Measurements from ENCODE around the gene MOXD1. TPM values are rescaled to one million over a fixed set of nuclear protein-coding genes. Genes with fewer than 3 reads are reported as not detected.

The MOXD1 gene
- total and polyA plus RNA-seq, 8 donors = 2.1 to 16.9 (median 3.9) TPM

- Histone ChIP-seq H3K4me3 (no peak overlapping the region), H3K36me3 (no peaks in the 10 kb centered on the region), H3K27me3 (no peaks in the 10 kb centered on the region), H3K4me1 (no peaks in the 10 kb centered on the region), H3K9me3 (no peaks in the 10 kb centered on the region), H3K27ac (no peak overlapping the region)
- WGBS, 5 donors = 53 to 60% (median 54%) methylated on average over 4 of the region's 4 CpGs
- peak in 4 of 7 experiments; percentile 28 to 60 (median 49) for TF ChIP-seq CTCF (IDR thresholded peaks at IDR 0.05)
- TF ChIP-seq EP300 (IDR thresholded peaks at IDR 0.05) = no peak
- peak; percentile 45 to 77 for DNase-seq
- intact Hi-C loops (cut with DNase I; ENCODE audit: low total_unique reads) = loop anchor here (10.0 kb wide), 2 partner anchors 94 to 184 kb away; no protein-coding TSS in a partner anchor
Measured at GRCh38 chr6:132300323-132300949, 100.8 kb downstream of the MOXD1 start.

GRCh38 chr6:132298344-132298949, 102.8 kb downstream of the MOXD1 start:
- intact Hi-C loops (cut with DNase I; ENCODE audit: low total_unique reads) = no loop called here
- Histone ChIP-seq H3K4me1 (no peaks in the 10 kb centered on the region), H3K27ac (no peak overlapping the region), H3K9me3 (no peaks in the 10 kb centered on the region), H3K4me3 (no peak overlapping the region), H3K27me3 (no peaks in the 10 kb centered on the region), H3K36me3 (no peaks in the 10 kb centered on the region)
- DNase-seq = peak; percentile 72 to 80
- TF ChIP-seq EP300 (IDR thresholded peaks at IDR 0.05) (no peak), CTCF (IDR thresholded peaks at IDR 0.05) (peak in 5 of 7 experiments; percentile 43 to 74 (median 47))

- no peak for DNase-seq
- H3K27me3 ChIP-seq = no peaks in the 10 kb centered on the region
- no peaks in the 10 kb centered on the region for H3K9me3 ChIP-seq
- 76 to 93% (median 88%) methylated on average over 3 of the region's 3 CpGs for WGBS, 5 donors
- H3K4me3 ChIP-seq = no peak overlapping the region
- H3K27ac ChIP-seq = no peak overlapping the region
- H3K4me1 ChIP-seq = no peaks in the 10 kb centered on the region
- no peak for TF ChIP-seq POLR2A (IDR thresholded peaks at IDR 0.05)
- H3K36me3 ChIP-seq = no peaks in the 10 kb centered on the region
- intact Hi-C loops (cut with DNase I; ENCODE audit: low total_unique reads) = no loop called here
Measured at GRCh38 chr6:132289756-132290155, 111.5 kb downstream of the MOXD1 start.

GRCh38 chr6:132287101-132287500, 114.2 kb downstream of the MOXD1 start:
- H3K4me3 ChIP-seq = no peak overlapping the region
- no peak for DNase-seq
- H3K27ac ChIP-seq = no peak overlapping the region
- H3K9me3 ChIP-seq = no peaks in the 10 kb centered on the region
- no peaks in the 10 kb centered on the region for H3K4me1 ChIP-seq
- TF ChIP-seq EP300 (IDR thresholded peaks at IDR 0.05) (no peak), POLR2A (IDR thresholded peaks at IDR 0.05) (no peak), CTCF (IDR thresholded peaks at IDR 0.05) (no peak), POLR2AphosphoS5 (IDR thresholded peaks at IDR 0.05) (no peak)
- H3K36me3 ChIP-seq = no peaks in the 10 kb centered on the region
- WGBS, 5 donors = 7 to 59% (median 43%) methylated on average over 1 of the region's 1 CpG
- H3K27me3 ChIP-seq = no peaks in the 10 kb centered on the region
- intact Hi-C loops (cut with DNase I; ENCODE audit: low total_unique reads) = no loop called here

- no peak overlapping the region for H3K27ac ChIP-seq
- no peak for DNase-seq
- WGBS, 5 donors = 76 to 83% (median 77%) methylated on average over 5 of the region's 5 CpGs
- no peaks in the 10 kb centered on the region for H3K4me1 ChIP-seq
- no peak for TF ChIP-seq CTCF (IDR thresholded peaks at IDR 0.05)
- TF ChIP-seq POLR2A (IDR thresholded peaks at IDR 0.05) = no peak
- no peak for TF ChIP-seq POLR2AphosphoS5 (IDR thresholded peaks at IDR 0.05)
- no peak for TF ChIP-seq EP300 (IDR thresholded peaks at IDR 0.05)
- no peaks in the 10 kb centered on the region for H3K9me3 ChIP-seq
- no peaks in the 10 kb centered on the region for H3K27me3 ChIP-seq
- H3K4me3 ChIP-seq = no peak overlapping the region
- H3K36me3 ChIP-seq = no peaks in the 10 kb centered on the region
- intact Hi-C loops (cut with DNase I; ENCODE audit: low total_unique reads) = no loop called here
Measured at GRCh38 chr6:132286298-132287019, 114.8 kb downstream of the MOXD1 start.

Data from stomach (tissue), 9 donors.